Smooth muscle cell (in vitro differentiated cells): ENCODE data around the gene PPARA. TPM values are rescaled to one million over a fixed set of nuclear protein-coding genes. Genes with fewer than 3 reads are reported as not detected.

Experiments used
- DNase-seq: peaks from one replicate; lab custom pipeline; 2025; ENCODE audit not compliant: unreplicated experiment; lab: John Stamatoyannopoulos, UW
- H2AFZ ChIP-seq: fragments of 200-600 bp; sonication (generic); 2 replicates; pipeline ENCODE4 v1.6.0; 2016; ENCODE audit warnings: antibody characterized with exemption, low read depth, mild to moderate bottlenecking
- H3F3A ChIP-seq: fragments of 200-600 bp; sonication (generic); 2 replicates; pipeline ENCODE4 v1.6.0; 2017; ENCODE audit warnings: antibody characterized with exemption, low read depth
- H3K27ac ChIP-seq: fragments of 200-600 bp; sonication (generic); 2 replicates; pipeline ENCODE4 v1.5.1; 2016; ENCODE audit warnings: low read depth, mild to moderate bottlenecking
- H3K27me3 ChIP-seq: fragments of 200-600 bp; sonication (generic); 2 replicates; pipeline ENCODE4 v1.6.1; 2016; ENCODE audit warnings: low read depth, mild to moderate bottlenecking
- H3K36me3 ChIP-seq: fragments of 200-600 bp; sonication (generic); 2 replicates; pipeline ENCODE4 v1.5.1; 2016; ENCODE audit warnings: low read depth
- H3K4me1 ChIP-seq: fragments of 200-600 bp; sonication (generic); 2 replicates; pipeline ENCODE4 v1.5.1; 2016; ENCODE audit warnings: low read depth
- H3K4me2 ChIP-seq: fragments of 200-600 bp; sonication (generic); 2 replicates; pipeline ENCODE4 v1.6.0; 2016; ENCODE audit warnings: mild to moderate bottlenecking
- H3K4me3 ChIP-seq: fragments of 200-600 bp; sonication (generic); 2 replicates; pipeline ENCODE4 v1.5.1; 2016; ENCODE audit warnings: mild to moderate bottlenecking
- H3K79me2 ChIP-seq: fragments of 200-600 bp; sonication (generic); 2 replicates; pipeline ENCODE4 v1.6.0; 2016; ENCODE audit warnings: low read depth, mild to moderate bottlenecking
- H3K9ac ChIP-seq: fragments of 200-600 bp; sonication (generic); 2 replicates; pipeline ENCODE4 v1.6.0; 2016; ENCODE audit warnings: low read depth
- H3K9me3 ChIP-seq: fragments of 200-600 bp; sonication (generic); replicated peaks from 2 replicates; pipeline ENCODE4 v1.5.1; 2016; ENCODE audit warnings: low read depth
- H4K20me1 ChIP-seq: fragments of 200-600 bp; sonication (generic); 2 replicates; pipeline ENCODE4 v1.6.0; 2016; ENCODE audit warnings: low read depth
- WGBS: methylation state at CpG from one replicate; pipeline ENCODE4 v1.1.7; 2016; ENCODE audit warnings: low lambda C conversion rate; 5-methylcytosine and 5-hydroxymethylcytosine counted together
- polyA plus RNA-seq: library from polyadenylated mRNA; unstranded; fragments of >200 nt; fragmentation: Nextera tagmentation; extraction: Ambion mirVana; gene quantifications from 2 replicates; pipeline ENCODE4 v1.2.1, GENCODE V29; 2016
- total RNA-seq: library from RNA; depleted of rRNA; stranded (reverse); fragments of >200 nt; gene quantifications from 2 replicates; pipeline ENCODE4 v1.2.3, GENCODE V29; 2014
- TF ChIP-seq, protein P1 (sequence below): fragments of 200-600 bp; sonication (generic); IDR thresholded peaks from 2 replicates; pipeline ENCODE4 v1.5.1; 2017; ENCODE audit warnings: borderline replicate concordance, mild to moderate bottlenecking, antibody characterized with exemption; ENCODE audit not compliant: insufficient read depth, poor library complexity, severe bottlenecking

PPARA gene
- total and polyA plus RNA-seq, 2 experiments from 2014 or later = 9.2 to 18.0 TPM

DNA sequence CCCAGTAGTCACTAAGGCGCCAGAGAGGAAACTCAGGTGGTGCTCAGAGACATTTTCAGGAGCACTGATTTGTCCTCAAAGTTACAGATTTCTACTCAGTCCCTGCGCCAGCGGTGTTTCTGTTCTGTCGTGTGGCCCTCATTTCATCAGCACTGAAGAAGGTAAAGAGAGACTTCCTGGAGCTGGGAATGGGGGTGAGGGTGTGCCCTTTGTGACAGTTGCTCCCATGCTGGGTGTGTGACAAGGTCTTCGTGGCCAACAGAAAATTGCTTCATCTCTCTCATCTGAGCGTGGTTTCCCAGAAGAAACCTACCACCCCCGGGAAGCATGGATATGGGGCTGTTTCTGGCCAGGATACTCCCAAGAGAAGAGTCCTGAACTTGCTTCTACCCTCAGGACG lies 2.0 kb upstream of the PPARA start:
- TF ChIP-seq, protein P1, sequence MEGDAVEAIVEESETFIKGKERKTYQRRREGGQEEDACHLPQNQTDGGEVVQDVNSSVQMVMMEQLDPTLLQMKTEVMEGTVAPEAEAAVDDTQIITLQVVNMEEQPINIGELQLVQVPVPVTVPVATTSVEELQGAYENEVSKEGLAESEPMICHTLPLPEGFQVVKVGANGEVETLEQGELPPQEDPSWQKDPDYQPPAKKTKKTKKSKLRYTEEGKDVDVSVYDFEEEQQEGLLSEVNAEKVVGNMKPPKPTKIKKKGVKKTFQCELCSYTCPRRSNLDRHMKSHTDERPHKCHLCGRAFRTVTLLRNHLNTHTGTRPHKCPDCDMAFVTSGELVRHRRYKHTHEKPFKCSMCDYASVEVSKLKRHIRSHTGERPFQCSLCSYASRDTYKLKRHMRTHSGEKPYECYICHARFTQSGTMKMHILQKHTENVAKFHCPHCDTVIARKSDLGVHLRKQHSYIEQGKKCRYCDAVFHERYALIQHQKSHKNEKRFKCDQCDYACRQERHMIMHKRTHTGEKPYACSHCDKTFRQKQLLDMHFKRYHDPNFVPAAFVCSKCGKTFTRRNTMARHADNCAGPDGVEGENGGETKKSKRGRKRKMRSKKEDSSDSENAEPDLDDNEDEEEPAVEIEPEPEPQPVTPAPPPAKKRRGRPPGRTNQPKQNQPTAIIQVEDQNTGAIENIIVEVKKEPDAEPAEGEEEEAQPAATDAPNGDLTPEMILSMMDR = no peak
- Histone ChIP-seq H2AFZ (no peak overlapping the region), H3K4me3 (no peak overlapping the region), H3K27ac (no peak overlapping the region), H3K4me2 (no peak overlapping the region), H4K20me1 (peaks cover 17% of the 10 kb centered on the region), H3F3A (no peaks in the 10 kb centered on the region), H3K79me2 (peaks cover 8% of the 10 kb centered on the region), H3K36me3 (no peaks in the 10 kb centered on the region), H3K9ac (no peak overlapping the region), H3K9me3 (no peaks in the 10 kb centered on the region), H3K27me3 (no peaks in the 10 kb centered on the region), H3K4me1 (no peaks in the 10 kb centered on the region)
- 78% methylated on average over 8 of the region's 8 CpGs for WGBS
- DNase-seq = no peak

DNA sequence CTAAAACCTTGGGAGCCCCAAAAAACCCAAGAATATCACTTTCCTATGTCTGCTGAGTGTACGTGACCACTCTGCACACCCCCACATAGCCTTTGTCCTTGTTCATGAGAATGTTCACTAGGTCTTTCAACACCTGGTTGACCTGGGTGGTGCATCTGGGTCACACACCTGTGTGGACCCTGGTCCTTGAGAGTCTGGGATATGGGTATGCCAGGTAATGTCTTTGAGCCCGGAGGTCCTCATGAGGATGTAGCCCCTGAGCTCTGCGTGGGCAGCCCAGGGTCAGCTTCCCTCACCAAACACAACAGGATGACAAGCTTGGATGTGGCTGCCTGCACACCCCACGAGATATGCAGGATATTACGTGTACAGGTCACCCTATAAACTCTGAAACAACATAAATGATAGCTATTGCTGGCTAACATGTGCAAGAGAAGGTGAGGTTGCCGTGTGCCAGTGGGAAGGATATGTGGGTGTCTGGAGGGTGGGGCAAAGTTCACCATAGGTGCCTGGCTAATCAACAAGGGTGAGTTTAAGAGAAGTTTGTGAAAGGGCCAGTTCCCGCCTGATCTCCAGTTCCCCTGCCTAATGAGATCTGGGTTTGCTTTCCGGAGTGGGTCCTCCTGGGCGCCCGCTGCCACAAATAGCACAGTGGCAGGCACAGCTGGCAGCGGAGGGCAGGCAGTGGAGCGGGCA lies 1.4 kb upstream of the PPARA start:
- Histone ChIP-seq H3K4me3 (peak overlapping the region; percentile 74), H2AFZ (peak overlapping the region; percentile 95), H3K79me2 (peaks cover 8% of the 10 kb centered on the region), H3K36me3 (no peaks in the 10 kb centered on the region), H3K4me2 (peak overlapping the region; percentile 97), H3K9ac (no peak overlapping the region), H3K27ac (no peak overlapping the region), H3K9me3 (no peaks in the 10 kb centered on the region), H4K20me1 (peaks cover 24% of the 10 kb centered on the region), H3K4me1 (no peaks in the 10 kb centered on the region), H3F3A (no peaks in the 10 kb centered on the region), H3K27me3 (no peaks in the 10 kb centered on the region)
- TF ChIP-seq, protein P1 = no peak
- no peak for DNase-seq
- WGBS = 52% methylated on average over 11 of the region's 12 CpGs

DNA sequence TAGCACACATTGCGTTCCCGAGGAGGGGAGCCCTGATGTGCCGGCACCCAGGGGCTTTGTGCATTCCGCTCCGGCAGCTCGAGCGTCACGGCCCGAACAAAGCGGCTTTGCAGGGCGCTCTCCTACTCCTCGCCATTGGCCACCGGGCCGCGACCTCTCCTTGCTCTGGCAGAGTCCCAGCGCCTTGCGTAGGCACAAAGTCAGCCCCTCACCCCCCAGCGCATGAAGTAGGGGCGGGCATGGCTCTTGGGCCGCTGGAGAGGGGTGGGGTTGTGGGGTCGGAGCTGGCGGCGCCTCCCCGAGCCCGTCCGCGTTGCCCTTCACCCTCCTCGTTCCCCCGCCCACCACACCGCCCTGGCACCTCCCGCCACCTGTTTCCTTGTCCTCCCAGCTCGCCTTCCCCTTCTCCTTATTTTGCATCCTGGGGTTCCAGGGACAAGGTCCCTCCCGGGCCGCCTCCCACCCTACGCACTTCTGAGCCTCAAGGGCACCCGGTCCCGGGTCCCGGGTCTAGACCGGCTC lies 753 bp upstream of the PPARA start:
- no peak for DNase-seq
- H2AFZ ChIP-seq = peak overlapping the region; percentile 95
- peaks cover 8% of the 10 kb centered on the region for H3K79me2 ChIP-seq
- WGBS = 6% methylated on average over 24 of the region's 39 CpGs
- H3K27me3 ChIP-seq = no peaks in the 10 kb centered on the region
- H3K4me1 ChIP-seq = no peaks in the 10 kb centered on the region
- no peaks in the 10 kb centered on the region for H3K36me3 ChIP-seq
- no peaks in the 10 kb centered on the region for H3K9me3 ChIP-seq
- H4K20me1 ChIP-seq = peaks cover 29% of the 10 kb centered on the region
- no peaks in the 10 kb centered on the region for H3F3A ChIP-seq
- peak overlapping the region; percentile 97 for H3K4me2 ChIP-seq
- H3K27ac ChIP-seq = no peak overlapping the region
- H3K4me3 ChIP-seq = peak overlapping the region; percentile 74
- TF ChIP-seq, protein P1 = no peak
- no peak overlapping the region for H3K9ac ChIP-seq
